HG03159 (cell line): Measurements from ENCODE around the gene SERPINA4.
"Not testable (repeated sequence)": the region's sequence is repeated elsewhere in the genome, so short reads cannot be mapped to it uniquely, and the experiment has no call there.

Experiments used
- ATAC-seq: cut with Tn5 transposase; IDR thresholded peaks from one replicate; pipeline ENCODE4 v1.9.1; 2021; ENCODE audit warnings: mild to moderate bottlenecking, moderate library complexity; ENCODE audit not compliant: unreplicated experiment

Gene SERPINA4

GRCh38 chr14:94588311-94588710 lies 27.1 kb downstream of the SERPINA4 start:
- no peak for ATAC-seq

GRCh38 chr14:94591073-94591472 lies 29.8 kb downstream of the SERPINA4 start:
- ATAC-seq: no peak

GRCh38 chr14:94591871-94592270 lies 30.6 kb downstream of the SERPINA4 start:
- ATAC-seq: no peak

GRCh38 chr14:94592457-94592856 lies 31.2 kb downstream of the SERPINA4 start:
- no peak for ATAC-seq

- no peak for ATAC-seq
These were observed 32.1 kb downstream of the SERPINA4 start for GRCh38 chr14:94593376-94593748.

- no peak for ATAC-seq
These were observed 32.6 kb downstream of the SERPINA4 start for GRCh38 chr14:94593749-94594431.

GRCh38 chr14:94594441-94594840 lies 33.2 kb downstream of the SERPINA4 start:
- no peak for ATAC-seq

GRCh38 chr14:94595912-94596311 lies 34.7 kb downstream of the SERPINA4 start:
- no peak for ATAC-seq

- ATAC-seq: no peak
These were observed 35.1 kb downstream of the SERPINA4 start for GRCh38 chr14:94596361-94596760.

- ATAC-seq: no peak
These were observed 36.5 kb downstream of the SERPINA4 start for GRCh38 chr14:94597788-94598187.

GRCh38 chr14:94598506-94598815 lies 37.2 kb downstream of the SERPINA4 start:
- no peak for ATAC-seq

- no peak for ATAC-seq
These were observed 37.8 kb downstream of the SERPINA4 start for GRCh38 chr14:94598816-94599655.

- no peak for ATAC-seq
These were observed 38.4 kb downstream of the SERPINA4 start for GRCh38 chr14:94599656-94600004.

GRCh38 chr14:94600148-94600545 lies 38.9 kb downstream of the SERPINA4 start:
- ATAC-seq: no peak

- no peak for ATAC-seq
These were observed 40.7 kb downstream of the SERPINA4 start for GRCh38 chr14:94601884-94602391.

GRCh38 chr14:94602722-94603121 lies 41.5 kb downstream of the SERPINA4 start:
- ATAC-seq: no peak

GRCh38 chr14:94605361-94605760 lies 44.1 kb downstream of the SERPINA4 start:
- no peak for ATAC-seq

GRCh38 chr14:94608966-94609365 lies 47.7 kb downstream of the SERPINA4 start:
- ATAC-seq: not testable (repeated sequence)

GRCh38 chr14:94611179-94611578 lies 49.9 kb downstream of the SERPINA4 start:
- ATAC-seq: no peak

GRCh38 chr14:94612174-94612573 lies 50.9 kb downstream of the SERPINA4 start, which contains the start of gene SERPINA3:
Gene SERPINA3, plus strand, starts transcription at chr14:94612391. Its CDS starts 2,051 bp downstream, at chr14:94614442.
- no peak for ATAC-seq

- ATAC-seq: no peak
These were observed 51.6 kb downstream of the SERPINA4 start for GRCh38 chr14:94612580-94613554.
